ENCODE results near the gene ZMYND19. TPM values are rescaled to one million over a fixed set of nuclear protein-coding genes. Genes with fewer than 3 reads are reported as not detected.
"Not testable (repeated sequence)": the region's sequence is repeated elsewhere in the genome, so short reads cannot be mapped to it uniquely, and the experiment has no call there.

Gene ZMYND19
- total RNA-seq, 2 experiments from 2014 or later, result 31.3 to 33.0 TPM

DNA sequence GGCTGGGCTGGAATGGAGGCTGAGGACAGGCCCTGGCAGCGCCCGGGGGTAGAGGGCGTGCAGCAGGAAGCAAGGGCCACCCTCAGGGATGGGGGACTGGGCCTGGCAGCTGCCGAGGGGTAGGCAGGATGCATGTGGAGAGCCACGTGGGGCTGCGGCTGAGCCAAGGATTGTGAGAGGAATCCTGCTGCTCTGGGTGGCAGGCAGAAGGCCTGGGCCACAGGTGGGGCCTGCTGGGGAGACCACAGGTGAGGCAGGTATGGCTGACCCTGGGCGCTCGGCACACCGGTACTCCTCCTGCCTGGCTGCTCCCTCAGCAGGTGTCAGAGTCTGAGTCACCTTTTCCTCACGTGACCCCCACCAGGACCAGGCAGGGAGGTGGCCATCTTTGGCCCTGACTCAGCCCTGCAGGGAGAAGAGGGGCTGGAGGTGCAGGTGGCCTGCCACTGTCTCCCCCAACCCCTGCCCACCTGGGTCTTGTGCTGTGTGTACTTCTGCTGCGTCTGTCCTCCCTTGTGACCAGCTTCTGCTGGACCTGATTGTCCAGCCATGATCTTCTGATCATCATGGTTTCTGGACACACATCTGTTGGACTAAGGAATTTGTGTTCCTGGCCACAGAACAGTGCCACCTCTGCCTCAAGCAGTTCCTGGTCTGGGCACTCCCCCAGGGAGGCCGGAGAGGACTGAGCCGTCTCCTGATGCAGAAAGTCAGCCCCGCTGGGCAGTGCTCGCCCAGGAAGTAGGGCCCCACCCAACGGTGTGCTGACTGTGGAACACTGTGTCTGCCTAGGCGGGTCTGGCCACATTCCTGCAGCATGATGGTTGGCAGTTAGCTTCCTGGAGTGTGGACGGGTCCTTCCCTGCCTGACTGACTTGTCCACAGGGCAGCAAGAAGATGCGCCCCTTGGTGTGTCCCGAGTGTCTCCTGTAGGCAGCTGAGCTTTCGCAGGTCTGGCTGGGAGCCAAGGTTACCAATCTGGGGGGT lies 21.6 kb upstream of the ZMYND19 start:
- DNase-seq (no peak), ATAC-seq (ENCODE audit: low read depth) (peak; percentile 23)
- POLR2A ChIA-PET, result no interaction called here
- H3K4me1 Mint-ChIP-seq, result peaks cover 6% of the 10 kb centered on the region
- no peaks in the 10 kb centered on the region for H3K36me3 Mint-ChIP-seq
- no peaks in the 10 kb centered on the region for H3K27me3 Mint-ChIP-seq
- no peaks in the 10 kb centered on the region for H3K9me3 Mint-ChIP-seq
- H3K4me3 Mint-ChIP-seq, result no peak overlapping the region
- peak overlapping the region; percentile 7 for H3K27ac Mint-ChIP-seq

DNA sequence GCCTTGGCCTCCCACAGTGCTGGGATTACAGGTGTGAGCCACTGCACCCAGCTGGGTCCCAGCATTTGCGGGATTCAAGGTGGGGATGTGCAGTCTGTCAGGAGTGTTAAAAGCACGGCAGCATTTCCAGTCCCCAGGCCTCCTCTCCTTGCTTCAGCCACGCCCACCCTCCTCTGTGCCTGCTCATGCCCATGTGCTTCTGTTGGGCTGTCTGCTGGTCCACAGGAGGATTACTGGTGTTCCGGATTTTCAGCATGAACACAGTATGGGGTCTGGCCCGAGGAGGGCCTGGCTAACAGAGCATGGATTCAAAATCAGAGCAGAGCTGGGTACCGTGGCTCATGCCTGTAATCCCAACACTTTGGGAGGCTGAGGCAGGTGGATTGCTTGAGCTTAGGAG lies 20.6 kb upstream of the ZMYND19 start:
- H3K27ac Mint-ChIP-seq, result peak overlapping the region; percentile 7
- ATAC-seq (ENCODE audit: low read depth), result no peak

DNA sequence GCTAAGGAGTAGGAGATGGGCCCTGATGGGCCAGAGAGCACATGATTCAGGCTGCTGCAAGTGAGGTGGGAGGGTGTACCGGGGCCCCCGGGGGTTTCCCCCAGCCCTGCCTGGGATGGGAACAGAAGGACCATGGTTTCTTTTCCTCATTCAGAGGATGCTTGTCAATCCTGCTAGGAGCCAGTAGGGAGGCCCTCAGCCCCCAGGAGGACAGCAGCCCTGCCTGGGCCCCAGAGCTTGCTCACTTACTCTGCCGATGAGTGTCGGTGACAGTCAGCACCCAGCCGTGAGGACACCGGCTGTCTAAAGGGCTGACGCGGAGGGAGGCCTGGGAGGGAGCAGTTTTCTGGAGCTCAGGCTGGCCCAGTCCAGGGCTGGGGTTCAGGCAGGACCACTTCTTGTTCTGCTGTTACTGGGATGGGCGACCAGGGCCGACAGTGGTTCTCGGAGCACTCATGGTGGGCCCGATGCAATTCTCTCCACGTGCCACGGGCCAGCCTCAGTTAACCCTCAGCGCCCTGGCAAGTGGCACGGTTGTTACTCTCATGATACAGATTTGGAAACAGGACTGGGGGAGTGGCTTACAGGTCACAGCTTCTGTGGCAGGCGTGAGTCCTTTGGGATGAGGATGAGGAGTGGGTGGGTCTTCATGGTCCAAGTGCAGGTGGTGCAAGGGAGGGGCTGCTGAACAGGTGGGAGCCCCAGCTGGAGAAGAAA lies 17.0 kb upstream of the ZMYND19 start:
- no peak for DNase-seq
- H3K4me1 Mint-ChIP-seq, result peaks cover 18% of the 10 kb centered on the region
- POLR2A ChIA-PET, result interaction anchor here (0.6 to 2.4 kb wide), 3 partner anchors 8 to 15 kb away, joined by 3 to 16 read pairs (median 3); partner anchors contain the start of gene EHMT1

More for the DNA sequence above, 20.6 kb upstream of the ZMYND19 start:
- POLR2A ChIA-PET, result interaction anchor here (1.3 kb wide), 1 partner anchor 8 kb away, joined by 4 read pairs; the partner anchor contains the start of gene EHMT1
- no peak for DNase-seq
- no peaks in the 10 kb centered on the region for H3K9me3 Mint-ChIP-seq
- peaks cover 8% of the 10 kb centered on the region for H3K4me1 Mint-ChIP-seq
- H3K4me3 Mint-ChIP-seq, result no peak overlapping the region
- no peaks in the 10 kb centered on the region for H3K27me3 Mint-ChIP-seq
- H3K36me3 Mint-ChIP-seq, result no peaks in the 10 kb centered on the region

DNA sequence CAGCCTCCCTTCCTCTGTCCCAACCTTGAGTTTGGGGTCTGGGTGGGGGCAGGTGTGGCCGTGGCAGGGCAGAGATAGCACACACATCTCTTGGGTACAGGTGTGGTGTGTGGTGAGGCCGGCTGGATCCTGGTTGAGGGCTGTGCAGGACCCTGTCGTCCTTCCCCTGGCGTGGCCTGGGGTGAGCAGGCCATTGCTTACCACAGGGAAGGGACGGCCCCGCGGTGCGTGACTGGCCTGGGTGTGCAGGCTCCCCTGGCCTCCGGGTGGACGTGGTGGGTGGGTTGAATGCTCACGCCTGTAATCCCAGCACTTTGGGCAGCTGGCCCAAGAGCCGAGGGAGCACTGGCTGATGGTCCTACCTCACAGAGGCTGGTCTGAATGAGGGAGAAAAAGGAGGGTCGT lies 16.4 kb upstream of the ZMYND19 start:
- H3K27ac Mint-ChIP-seq, result no peak overlapping the region
- peaks cover 2% of the 10 kb centered on the region for H3K27me3 Mint-ChIP-seq
- ATAC-seq (ENCODE audit: low read depth) (no peak), DNase-seq (no peak)
- peaks cover 18% of the 10 kb centered on the region for H3K4me1 Mint-ChIP-seq
- H3K36me3 Mint-ChIP-seq, result no peaks in the 10 kb centered on the region
- POLR2A ChIA-PET, result interaction anchor here (2.4 kb wide), 1 partner anchor 12 kb away, joined by 16 read pairs; the partner anchor contains the start of gene EHMT1
- peak overlapping the region; percentile 83 for H3K4me3 Mint-ChIP-seq
- H3K9me3 Mint-ChIP-seq, result no peaks in the 10 kb centered on the region

More for the DNA sequence above, 17.0 kb upstream of the ZMYND19 start:
- H3K27ac Mint-ChIP-seq, result no peak overlapping the region
- peak overlapping the region; percentile 83 for H3K4me3 Mint-ChIP-seq
- ATAC-seq (ENCODE audit: low read depth), result no peak
- peaks cover 2% of the 10 kb centered on the region for H3K27me3 Mint-ChIP-seq
- H3K9me3 Mint-ChIP-seq, result no peaks in the 10 kb centered on the region
- H3K36me3 Mint-ChIP-seq, result no peaks in the 10 kb centered on the region

DNA sequence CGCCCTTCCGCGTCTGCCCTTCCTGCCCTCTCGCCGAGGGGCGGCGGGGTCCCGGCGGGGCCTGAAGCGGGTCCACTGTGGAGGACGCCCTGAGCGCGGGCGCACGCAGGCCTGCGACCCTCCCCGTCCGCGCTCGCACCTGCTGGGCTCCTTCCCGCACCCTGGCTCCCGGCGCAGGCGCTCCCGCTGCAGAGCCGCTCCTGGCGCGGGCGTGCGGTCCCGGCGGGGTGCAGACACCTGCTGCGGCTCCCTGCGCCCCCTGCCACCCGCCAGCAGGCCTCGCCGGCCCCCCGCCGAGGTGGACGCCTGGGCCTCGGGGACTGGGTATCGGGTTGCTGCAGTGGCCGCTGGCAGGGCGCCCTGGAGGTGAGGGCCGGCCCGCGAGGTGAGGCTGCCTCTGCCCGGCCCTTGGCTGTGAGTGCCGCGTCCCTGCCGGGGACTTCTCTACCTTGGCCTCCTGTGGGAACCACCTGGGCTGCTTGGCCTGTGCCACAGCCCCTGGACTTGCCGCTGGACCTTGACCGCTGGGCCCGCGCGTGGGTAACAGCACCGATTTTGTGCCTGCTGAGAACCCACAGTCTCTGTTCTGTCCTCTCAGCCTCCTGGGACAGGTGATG lies 15.8 kb upstream of the ZMYND19 start:
- H3K27ac Mint-ChIP-seq, result peak overlapping the region; percentile 23
- POLR2A ChIA-PET, result interaction anchor here (1.4 to 2.4 kb wide), 2 partner anchors 13 kb away, joined by 8 to 16 read pairs; partner anchors contain the start of gene EHMT1
- H3K27me3 Mint-ChIP-seq, result peaks cover 2% of the 10 kb centered on the region
- H3K4me3 Mint-ChIP-seq, result peak overlapping the region; percentile 83
- no peaks in the 10 kb centered on the region for H3K36me3 Mint-ChIP-seq
- no peak for DNase-seq
- ATAC-seq (ENCODE audit: low read depth), result peak; percentile 7
- H3K4me1 Mint-ChIP-seq, result peaks cover 16% of the 10 kb centered on the region
- no peaks in the 10 kb centered on the region for H3K9me3 Mint-ChIP-seq

DNA sequence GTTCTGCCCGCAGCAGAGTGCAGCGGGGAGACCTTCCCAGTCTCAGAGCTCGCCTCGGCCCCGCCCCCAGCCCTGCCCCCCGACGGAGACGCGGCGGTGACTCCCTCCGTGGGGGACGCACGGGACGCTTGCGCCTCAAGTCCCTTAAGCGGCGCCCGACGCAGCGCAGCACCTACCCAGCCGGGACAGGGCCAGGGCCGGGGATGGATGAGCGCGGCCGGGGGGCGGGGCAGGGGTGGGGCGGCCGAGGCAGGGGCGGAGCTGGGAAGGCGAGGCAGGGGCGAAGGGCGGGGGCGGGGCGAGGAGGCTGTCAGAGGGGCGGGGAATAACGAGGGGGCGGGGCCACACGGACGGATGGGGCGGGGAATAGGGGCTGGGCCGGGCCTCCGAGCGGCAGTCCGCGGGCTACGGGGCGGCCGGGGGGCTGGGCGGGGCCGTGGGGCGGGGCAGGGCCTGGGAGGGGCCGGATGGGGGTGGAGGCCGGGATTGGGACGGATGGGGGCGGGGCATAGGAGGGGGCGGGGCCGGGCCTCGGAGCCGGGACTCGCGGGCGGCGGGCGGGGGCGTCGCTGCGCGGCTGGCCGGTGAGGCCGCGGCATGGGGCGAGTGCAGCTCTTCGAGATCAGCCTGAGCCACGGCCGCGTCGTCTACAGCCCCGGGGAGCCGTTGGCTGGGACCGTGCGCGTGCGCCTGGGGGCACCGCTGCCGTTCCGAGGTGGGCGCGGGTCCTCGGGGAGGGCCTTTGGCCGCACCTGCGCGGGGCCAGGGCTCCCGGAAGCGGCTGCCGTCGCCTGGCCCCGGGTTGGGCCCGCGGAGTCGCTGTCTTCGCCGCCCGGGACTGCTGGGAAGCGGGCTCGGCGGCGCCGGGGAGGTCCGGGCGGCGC lies 15.1 kb upstream of the ZMYND19 start, which contains the start of gene ARRDC1:
TSS of gene ARRDC1 (plus strand) at position 566 of the 884 bp plus-strand sequence. CDS start at position 598, 32 bp downstream.
- no peaks in the 10 kb centered on the region for H3K36me3 Mint-ChIP-seq
- H3K27ac Mint-ChIP-seq, result peak within 1 kb of the TSS; percentile 23
- H3K27me3 Mint-ChIP-seq, result peaks cover 2% of the 10 kb centered on the region
- DNase-seq, result peak; percentile 89
- no peaks in the 10 kb centered on the region for H3K9me3 Mint-ChIP-seq
- peak within 1 kb of the TSS; percentile 83 for H3K4me3 Mint-ChIP-seq
- ATAC-seq (ENCODE audit: low read depth), result peak; percentile 95
- POLR2A ChIA-PET, result interaction anchor here (0.5 to 1.4 kb wide), 6 partner anchors 14 to 365 kb away, joined by 3 to 8 read pairs (median 4); partner anchors contain the start of genes DPH7, EHMT1, TUBB4B and ZMYND19
- H3K4me1 Mint-ChIP-seq, result peaks cover 16% of the 10 kb centered on the region

DNA sequence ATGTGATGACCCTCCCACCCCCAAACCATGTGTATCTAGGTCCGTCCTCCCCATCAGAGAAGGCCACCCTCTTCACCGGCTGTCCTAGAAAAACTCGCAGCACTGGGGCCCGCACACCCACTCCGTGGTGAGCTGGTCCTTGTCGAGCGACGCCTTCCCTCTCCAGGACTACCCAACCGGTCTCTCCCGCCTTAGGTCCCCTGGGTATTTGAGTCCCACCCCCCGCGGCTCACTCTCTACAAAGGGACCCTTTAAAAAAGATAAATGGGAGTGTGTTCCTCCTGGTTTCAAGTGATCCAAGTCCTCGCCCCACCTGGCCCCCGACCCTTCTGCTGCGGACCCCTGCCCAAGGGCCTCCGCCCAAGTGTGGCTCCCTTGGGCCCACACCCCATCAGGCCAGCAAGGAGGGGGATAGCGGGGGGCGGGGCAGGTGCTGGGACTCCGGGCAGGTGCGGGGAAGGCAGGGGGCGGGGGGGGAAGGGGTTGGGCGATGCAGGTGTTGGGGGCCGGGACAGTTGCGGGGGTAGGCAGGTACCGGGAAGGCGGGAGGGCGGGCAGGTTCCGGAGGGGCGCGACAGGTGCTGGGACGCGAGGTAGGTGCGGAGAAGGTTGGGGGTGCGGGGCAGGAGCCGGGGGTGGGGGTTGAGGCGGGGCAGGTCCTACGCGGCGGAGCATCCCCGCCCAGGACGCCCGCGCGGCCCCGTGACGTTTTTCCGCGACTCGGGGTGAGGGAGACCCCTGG lies 14.2 kb upstream of the ZMYND19 start:
- ATAC-seq (ENCODE audit: low read depth) (no peak), DNase-seq (no peak)
- Mint-ChIP-seq H3K9me3 (no peaks in the 10 kb centered on the region), H3K4me1 (peaks cover 16% of the 10 kb centered on the region), H3K4me3 (peak overlapping the region; percentile 39), H3K27me3 (peaks cover 2% of the 10 kb centered on the region), H3K36me3 (no peaks in the 10 kb centered on the region), H3K27ac (no peak overlapping the region)
- POLR2A ChIA-PET, result interaction anchor here (1.0 to 1.4 kb wide), 4 partner anchors 14 to 364 kb away, joined by 3 to 8 read pairs (median 4); partner anchors contain the start of genes DPH7, EHMT1, TUBB4B and ZMYND19

DNA sequence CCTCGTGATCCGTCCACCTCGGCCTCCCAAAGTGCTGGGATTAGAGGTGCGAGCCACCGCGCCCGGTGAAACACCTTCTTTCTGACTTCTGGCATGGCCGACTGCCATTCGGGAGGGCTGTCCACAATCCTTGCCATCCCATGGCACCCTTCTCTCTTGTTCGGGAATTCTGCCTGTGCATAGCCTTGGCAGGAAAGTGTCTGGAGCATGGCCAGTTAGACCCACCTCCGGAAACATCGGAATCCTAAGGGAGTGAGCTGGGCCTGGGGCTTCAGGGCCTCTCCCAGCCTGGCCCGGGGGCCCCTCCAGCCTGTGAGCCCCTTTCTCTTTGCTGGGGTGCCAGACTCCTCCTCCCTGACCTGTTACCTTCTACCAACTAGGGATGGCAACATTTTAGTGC lies 13.6 kb upstream of the ZMYND19 start:
- H3K4me1 Mint-ChIP-seq, result peaks cover 16% of the 10 kb centered on the region
- H3K36me3 Mint-ChIP-seq, result no peaks in the 10 kb centered on the region
- H3K27ac Mint-ChIP-seq, result no peak overlapping the region
- ATAC-seq (ENCODE audit: low read depth) (no peak), DNase-seq (no peak)
- no peaks in the 10 kb centered on the region for H3K9me3 Mint-ChIP-seq
- POLR2A ChIA-PET, result interaction anchor here (0.9 kb wide), 1 partner anchor 15 kb away, joined by 4 read pairs; the partner anchor contains the start of gene EHMT1
- H3K27me3 Mint-ChIP-seq, result peaks cover 2% of the 10 kb centered on the region
- peak overlapping the region; percentile 39 for H3K4me3 Mint-ChIP-seq

DNA sequence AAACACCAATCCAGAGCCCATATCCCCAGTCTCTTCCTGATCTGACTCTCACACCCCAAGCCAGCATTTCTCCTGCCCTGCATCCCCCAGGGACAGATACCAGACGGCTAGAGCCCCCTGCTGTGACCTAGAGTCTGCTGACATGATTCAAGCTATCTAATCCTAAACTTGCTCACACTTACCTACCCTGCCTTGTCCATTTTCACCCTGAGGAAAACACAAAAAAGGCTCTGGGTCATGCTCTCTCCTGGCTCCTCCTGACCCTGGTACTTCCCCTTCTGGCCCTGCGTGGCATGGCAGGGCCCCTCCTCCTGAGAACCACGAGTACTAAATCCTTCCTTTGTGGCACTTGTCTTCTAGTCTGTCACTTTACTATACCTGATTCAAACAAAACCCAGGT lies 12.3 kb upstream of the ZMYND19 start:
- H3K27me3 Mint-ChIP-seq, result peaks cover 2% of the 10 kb centered on the region

DNA sequence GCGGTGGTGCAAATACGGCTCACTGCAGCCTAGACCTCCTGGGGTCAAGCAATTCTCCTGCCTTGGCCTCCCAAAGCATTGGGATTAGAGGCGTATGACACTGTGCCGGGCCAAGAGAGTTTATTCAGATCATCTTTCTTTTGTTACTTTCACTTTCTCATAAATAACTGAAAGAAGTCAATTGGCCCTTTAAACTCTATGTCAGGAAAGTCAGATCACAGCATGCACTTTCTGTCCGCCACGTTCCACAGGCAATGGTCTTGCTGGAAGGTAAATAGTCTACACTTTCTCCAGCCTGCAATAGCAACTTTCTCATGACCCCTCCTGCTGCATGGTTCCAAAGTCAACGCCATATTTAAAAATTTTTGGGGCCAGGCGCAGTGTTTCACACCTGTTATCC lies 8.6 kb upstream of the ZMYND19 start:
- ATAC-seq (ENCODE audit: low read depth) (no peak), DNase-seq (no peak)
- Mint-ChIP-seq H3K27me3 (peaks cover 4% of the 10 kb centered on the region), H3K27ac (no peak overlapping the region), H3K36me3 (no peaks in the 10 kb centered on the region), H3K4me1 (peaks cover 14% of the 10 kb centered on the region), H3K9me3 (no peaks in the 10 kb centered on the region), H3K4me3 (no peak overlapping the region)
- POLR2A ChIA-PET, result no interaction called here

More for the DNA sequence above, 12.3 kb upstream of the ZMYND19 start:
- ATAC-seq (ENCODE audit: low read depth) (no peak), DNase-seq (no peak)
- H3K36me3 Mint-ChIP-seq, result no peaks in the 10 kb centered on the region
- H3K4me1 Mint-ChIP-seq, result peaks cover 20% of the 10 kb centered on the region
- no peaks in the 10 kb centered on the region for H3K9me3 Mint-ChIP-seq
- H3K4me3 Mint-ChIP-seq, result no peak overlapping the region
- POLR2A ChIA-PET, result interaction anchor here (0.6 to 1.6 kb wide), 4 partner anchors 12 to 51 kb away, joined by 3 to 7 read pairs (median 3); partner anchors contain the start of genes MRPL41 and ZMYND19
- H3K27ac Mint-ChIP-seq, result peak overlapping the region; percentile 11

DNA sequence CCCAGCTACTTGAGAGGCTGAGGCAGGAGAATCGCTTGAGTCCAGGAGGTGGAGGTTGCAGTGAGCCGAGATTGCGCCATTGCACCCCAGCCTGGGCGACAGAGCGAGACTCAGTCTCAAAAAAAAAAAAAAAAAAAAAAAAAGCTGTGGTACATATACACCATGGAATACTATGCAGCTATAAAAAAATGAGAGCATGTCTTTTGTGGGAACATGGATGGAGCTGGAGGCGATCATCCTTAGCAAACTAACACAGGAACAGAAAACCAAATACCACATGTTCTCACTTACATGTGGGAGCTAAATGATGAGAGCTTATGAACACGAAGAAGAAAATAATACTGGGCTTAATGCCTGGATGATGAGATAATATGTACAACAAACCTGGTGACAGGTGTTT lies 6.3 kb upstream of the ZMYND19 start:
- not testable (repeated sequence) for H3K27ac Mint-ChIP-seq; ATAC-seq (ENCODE audit: low read depth); H3K4me1 Mint-ChIP-seq; H3K27me3 Mint-ChIP-seq; DNase-seq; H3K4me3 Mint-ChIP-seq; H3K9me3 Mint-ChIP-seq; H3K36me3 Mint-ChIP-seq
- POLR2A ChIA-PET, result interaction anchor here (0.7 kb wide), 1 partner anchor 9 kb away, joined by 6 read pairs; no protein-coding TSS in a partner anchor
